H4 (cell line): ENCODE results near the gene SLC35F4. TPM values are rescaled to one million over a fixed set of nuclear protein-coding genes. Genes with fewer than 3 reads are reported as not detected.

Experiments used
- DNase-seq: peaks from one replicate; pipeline ENCODE4 v3.0.0-alpha.2; 2015; ENCODE audit warnings: low spot score
- total RNA-seq: library from RNA; depleted of rRNA; stranded (reverse); fragments of >200 nt; shearing (Covaris generic); gene quantifications from 2 replicates; pipeline ENCODE4 v1.2.3, GENCODE V29; 2014

The SLC35F4 gene
- total RNA-seq, 1 experiment from 2014 or later = not detected

- no peak for DNase-seq
Observed at GRCh38 chr14:57526942-57527341, 338.9 kb downstream of the SLC35F4 start.

DNA sequence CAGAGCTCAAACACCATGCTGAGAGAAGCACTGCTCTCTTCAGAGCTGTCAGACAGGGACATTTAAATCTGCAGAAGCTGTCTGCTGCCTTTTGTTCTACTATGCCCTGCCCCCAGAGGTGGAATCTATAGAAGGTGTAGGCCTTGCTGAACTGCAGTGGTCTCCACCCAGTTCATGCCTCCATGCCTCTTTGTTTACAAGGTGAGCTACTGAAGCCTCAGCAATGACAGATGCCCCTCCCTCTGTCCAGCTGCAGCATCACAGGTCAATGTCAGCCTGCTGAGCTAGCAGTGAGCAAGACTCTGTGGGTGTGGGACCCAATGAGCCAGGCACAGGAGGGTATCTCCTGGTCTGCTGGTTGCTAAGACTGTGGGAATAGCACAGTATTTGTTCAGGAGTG is 346.8 kb downstream of the SLC35F4 start:
- DNase-seq = no peak
